AG08396 (cell line): ENCODE results near the gene ABCC6.
"Not testable (repeated sequence)": the region's sequence is repeated elsewhere in the genome, so short reads cannot be mapped to it uniquely, and the experiment has no call there.

ENCODE experiments used
- DNase-seq: peaks from one replicate; pipeline ENCODE4 v3.0.0; 2012; ENCODE audit warnings: low spot score, mixed read lengths

ABCC6 gene

DNA sequence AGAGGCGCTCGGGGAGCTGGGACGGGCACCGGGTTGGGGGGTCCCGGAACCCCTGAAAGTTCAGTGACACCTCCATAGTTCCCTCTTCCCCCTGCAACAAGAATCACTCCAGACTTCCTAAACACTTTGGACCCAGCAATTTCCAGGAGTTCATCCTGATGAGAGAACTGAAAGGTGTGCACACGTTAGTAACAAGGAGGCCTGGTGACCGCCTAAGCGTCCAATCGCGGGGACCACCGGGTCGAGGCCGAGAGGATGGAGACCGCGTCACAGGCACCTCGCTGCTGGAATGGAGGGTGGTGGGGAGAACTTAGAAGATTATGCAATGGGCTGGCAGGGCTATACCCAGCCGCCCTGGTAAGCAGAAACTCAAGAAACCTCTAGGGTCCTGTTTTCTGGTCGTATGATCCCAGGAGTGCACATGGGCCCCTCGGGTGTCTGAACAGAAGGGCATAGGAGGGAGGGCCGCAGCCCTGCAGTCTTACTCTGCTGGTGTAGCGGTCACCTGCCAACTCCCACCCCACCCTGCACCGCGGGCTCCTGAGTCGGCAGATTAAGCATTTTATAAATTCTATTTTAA lies 458 bp upstream of the ABCC6 start:
- DNase-seq: not testable (repeated sequence)

DNA sequence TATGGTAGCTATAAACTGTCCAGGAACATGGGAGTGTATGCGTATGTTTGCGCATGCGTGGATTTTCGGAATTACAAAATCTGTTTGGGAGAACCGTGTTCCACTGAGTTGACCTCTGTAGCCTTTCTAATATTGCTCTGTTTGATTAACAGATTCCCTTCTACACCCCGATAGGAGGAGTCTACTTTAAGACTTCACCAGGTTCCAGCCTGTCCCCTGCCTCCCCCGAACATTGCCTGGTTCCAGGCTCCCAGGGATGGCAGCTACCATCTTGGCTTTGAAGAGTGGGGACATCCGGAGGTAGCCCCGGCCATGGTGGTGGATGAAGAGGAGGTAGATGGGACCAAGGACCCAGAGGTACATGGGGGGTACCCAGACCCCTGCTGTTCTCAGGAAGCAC lies 1.9 kb downstream of the ABCC6 start:
- not testable (repeated sequence) for DNase-seq

DNA sequence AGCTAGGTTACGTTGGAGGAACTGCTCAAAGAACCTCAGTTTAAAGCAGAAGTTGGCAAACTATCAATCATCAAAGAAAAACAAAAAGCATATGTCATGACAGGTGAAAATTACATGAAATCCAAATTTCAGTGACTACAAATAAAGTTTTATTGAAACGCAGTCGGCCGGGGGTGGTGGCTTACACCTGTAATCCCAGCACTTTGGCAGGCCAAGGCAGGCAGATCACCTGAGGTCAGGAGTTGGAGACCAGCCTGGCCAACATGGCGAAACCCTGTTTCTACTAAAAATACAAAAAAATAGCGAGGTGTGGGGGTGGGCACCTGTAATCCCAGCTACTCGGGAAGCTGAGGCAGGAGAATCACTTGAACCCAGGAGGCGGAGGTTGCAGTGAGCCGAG lies 2.8 kb downstream of the ABCC6 start:
- not testable (repeated sequence) for DNase-seq

DNA sequence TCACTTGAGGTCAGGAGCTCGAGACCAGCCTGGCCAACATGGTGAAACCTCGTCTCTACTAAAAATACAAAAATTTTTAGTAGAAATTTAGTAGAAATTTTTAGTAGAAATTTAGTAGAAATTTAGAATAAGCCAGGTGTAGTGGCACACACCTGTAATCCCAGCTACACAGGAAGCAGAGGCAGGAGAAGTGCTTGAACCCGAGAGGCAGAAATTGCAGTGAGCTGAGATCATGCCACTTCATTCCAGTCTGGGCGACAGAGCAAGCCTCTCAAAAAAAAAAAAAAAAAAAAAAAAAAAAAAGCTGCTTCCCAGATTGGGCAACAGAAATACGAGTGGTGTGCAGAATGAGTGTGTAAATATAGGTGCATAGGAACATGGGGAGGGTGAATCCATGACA lies 4.5 kb downstream of the ABCC6 start:
- DNase-seq: not testable (repeated sequence)

DNA sequence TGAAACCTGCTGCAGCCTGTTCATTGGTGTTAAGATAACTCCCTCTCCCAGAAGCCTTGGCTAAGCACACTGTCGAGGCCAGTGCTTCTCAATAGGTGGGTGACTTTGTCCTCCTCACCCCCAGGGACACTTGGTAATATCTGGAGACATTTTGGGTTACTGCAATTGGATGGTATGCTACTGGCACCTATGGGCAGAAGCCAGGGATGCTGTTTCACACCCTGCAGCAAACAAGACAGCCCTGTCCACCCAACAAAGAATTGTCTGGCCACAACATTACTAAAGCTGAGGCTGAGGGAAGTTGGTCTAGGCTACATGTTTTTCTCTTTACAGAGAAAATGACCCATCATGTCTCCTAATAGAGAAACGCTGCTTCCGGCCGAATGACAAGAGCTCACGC lies 4.9 kb downstream of the ABCC6 start:
- DNase-seq: not testable (repeated sequence)

DNA sequence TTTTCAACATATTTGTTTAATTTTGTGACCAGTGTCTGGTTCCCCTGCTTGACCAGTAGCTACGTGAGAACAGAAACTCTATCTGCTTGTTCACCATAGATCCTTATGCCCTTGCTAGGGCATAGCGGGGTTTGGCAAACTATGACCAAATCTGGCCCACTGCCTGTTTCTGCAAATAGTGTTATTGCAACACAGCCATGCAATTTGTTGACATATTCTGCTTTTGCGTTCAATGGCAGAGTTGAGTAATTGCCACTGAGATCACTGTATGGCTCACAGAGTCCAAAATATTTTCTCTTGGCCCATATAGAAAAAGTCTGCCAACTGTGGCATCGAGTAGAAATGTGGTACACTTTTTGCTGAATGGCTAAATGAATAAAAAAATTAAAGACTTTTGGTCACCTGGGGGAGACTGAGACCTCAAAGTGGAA lies 9.4 kb downstream of the ABCC6 start:
- not testable (repeated sequence) for DNase-seq

DNA sequence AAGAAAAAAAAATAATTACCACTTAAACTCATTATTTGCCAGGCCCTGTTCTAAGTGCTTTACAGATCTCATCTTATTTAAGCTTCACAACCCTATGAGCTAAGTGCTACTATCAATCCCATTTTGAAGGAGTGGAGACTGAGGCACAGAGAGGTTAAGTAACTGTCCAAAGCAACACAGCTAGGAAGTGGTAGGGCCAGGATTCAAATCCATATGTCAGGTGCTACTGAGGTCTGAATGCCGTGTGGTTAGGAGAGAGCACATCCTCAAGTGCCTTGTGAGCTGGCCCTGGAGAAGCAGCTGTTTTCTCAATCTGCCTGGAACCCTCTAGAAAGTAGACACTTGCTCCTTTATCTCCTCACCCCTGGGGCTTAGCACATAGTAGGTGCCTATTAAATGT lies 11.9 kb downstream of the ABCC6 start:
- not testable (repeated sequence) for DNase-seq

DNA sequence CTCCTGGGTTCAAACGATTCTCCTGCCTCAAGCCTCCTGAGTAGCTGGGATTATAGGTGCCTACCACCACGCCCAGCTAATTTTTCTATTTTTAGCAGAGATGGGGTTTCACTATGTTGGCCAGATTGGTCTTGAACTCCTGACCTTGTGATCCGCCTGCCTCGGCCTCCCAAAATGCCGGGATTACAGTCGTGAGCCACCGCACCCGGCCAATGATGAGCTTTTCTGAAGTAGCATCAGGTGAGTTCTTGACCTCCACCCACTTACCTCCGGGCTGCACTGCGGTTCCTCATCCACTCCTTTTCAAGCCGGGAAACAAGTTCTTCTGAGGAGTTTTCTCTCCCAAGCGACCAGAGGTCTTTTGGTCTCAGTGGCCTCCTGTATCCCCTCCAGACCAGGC lies 14.8 kb downstream of the ABCC6 start:
- not testable (repeated sequence) for DNase-seq

DNA sequence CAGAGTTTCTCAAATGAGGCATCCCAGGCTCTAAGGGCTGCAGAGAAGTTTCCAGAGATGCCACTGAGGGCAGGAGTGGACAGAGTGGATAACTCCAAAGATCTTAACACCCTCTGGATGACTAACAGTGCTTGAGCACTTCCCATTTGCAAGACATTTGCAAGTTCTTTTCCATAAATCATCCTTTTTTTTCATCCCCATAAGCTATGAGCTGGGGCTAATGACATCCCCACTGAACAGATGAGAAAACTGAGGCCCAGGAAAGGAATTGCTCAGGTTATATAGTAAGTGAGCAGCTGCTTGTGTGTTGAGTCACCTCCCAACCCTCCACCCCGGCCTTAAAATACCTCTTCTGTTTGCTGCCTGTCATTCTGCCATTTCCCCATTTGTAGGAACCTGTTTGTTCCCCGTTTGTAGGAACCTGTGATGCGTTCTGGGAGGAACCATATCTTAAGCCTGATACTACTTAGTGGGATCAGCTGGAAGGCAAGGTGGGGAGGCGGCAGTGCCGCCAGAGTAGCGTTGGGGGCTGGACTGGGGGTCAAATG lies 15.4 kb downstream of the ABCC6 start:
- DNase-seq: not testable (repeated sequence)

DNA sequence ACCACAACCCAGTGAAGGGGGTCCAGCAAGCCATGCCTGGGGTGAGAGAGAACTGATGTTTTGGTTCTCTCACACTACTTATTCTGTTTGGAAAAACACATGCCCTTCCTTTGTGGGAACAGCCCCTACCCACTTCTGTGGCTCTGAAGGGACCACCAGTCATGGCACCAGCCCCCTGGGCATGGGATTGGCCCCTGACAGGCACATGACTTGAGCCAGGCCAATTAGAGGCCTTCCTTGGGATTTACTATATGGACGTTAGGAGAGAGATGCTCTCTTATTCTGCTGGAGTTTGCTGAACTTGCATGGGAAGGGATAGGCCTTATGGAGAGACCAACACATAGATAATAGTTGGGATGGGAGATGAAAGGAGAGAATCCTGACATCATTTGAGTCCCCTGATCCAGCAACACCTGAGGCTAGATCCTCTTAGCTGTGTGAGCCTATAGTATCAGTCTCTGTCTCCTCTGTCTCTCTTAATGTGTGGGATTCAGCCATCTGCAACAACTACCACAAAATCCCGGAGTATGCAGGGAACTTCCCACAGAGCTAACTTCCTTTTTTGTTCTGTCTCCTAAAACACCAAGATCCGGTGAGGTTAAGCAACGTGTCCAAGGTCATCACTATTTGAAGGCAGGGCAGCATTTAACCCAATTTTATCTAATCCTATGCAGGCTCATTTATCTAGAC lies 16.1 kb downstream of the ABCC6 start:
- DNase-seq: not testable (repeated sequence)

DNA sequence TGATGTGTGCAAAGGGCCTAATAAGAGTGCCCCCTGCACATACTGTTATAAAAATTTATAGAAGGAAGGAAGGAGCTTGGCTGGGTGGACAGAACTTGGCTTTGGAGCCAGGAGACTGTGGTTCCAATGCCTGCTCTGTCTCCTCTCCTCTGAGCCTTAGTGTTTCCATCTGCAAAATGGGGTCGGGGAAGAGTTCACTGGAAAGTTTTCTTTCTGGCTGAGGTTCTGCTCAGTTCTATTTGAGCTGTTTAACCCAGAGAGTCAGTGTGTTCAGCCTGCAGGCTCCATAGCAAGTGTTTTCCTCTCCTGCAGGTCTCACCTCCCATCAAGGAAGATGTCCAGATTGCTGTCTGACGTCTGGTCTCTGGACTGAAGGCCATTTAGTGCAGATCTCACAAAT lies 17.4 kb downstream of the ABCC6 start:
- DNase-seq: not testable (repeated sequence)

DNA sequence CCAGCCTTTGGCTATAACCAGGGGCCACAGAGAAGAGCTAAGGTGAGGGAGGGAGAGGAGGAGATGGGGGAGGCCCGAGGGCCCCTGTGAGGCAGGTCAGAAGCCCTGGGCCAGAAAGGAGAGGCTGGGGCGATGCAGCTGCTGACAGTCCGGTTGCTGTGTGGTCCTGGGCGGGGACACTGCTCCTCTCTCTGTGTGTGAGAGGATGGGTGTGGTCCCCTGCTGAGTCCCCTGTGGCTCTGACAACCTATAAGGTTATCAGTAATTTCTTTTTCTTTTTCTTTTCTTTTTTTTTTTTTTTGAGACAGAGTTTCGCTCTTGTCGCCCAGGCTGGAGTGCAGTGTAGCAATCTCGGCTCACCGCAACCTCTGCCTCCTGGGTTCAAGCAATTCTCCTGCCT lies 18.7 kb downstream of the ABCC6 start:
- DNase-seq: not testable (repeated sequence)

DNA sequence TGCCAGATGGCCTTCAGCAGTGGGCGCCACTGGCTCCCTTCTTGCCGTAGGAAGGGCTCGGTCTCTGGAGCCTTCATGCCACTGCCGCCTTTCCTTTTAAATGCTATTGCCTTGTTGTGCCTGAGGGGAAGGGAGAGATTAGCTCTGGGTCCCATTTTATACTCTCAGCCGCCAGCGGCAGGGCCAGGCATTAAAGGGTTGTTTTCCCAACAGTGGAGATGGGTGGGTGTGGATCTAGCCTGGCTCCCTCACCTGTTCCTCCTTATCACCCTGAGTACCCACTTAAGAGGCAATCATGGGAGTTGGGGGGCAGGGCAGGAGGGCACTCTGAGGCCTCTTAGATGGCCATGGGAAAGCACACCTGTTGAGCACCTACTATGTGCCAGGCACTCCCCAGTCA lies 19.8 kb downstream of the ABCC6 start:
- DNase-seq: not testable (repeated sequence)

DNA sequence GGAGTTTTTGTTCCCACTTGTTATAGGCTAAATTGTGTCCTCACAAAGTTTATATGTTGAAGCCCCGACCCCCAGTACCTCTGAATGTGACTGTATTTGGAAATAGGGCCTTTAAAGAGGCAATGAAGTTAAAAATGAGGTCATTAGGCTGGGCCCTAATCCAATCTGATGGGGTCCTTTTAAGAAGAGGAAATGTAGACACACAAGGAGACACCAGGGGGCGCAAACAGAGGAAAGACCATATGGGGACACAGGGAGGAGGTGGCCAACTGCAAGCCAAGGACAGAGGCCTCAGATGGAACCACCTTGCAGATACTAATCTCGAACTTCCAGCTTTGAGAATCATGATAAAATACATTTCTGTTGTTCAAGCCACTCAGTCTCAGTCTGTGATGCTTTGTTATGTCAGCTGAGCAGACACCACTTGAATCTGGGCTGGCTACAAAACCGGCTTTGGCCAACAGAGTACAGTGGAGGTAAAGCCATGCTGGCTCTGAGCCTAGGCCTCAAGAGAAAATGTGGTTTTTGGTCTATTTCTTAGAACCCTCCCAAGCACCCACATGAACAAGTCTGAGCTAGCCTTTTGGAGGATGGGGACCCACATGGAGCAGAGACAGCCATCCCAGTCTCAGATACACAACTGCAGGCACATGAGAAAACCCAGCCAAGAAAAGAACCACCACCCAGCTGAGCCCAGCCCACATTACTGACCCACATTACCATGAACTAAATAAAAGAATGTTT lies 20.7 kb downstream of the ABCC6 start:
- not testable (repeated sequence) for DNase-seq

DNA sequence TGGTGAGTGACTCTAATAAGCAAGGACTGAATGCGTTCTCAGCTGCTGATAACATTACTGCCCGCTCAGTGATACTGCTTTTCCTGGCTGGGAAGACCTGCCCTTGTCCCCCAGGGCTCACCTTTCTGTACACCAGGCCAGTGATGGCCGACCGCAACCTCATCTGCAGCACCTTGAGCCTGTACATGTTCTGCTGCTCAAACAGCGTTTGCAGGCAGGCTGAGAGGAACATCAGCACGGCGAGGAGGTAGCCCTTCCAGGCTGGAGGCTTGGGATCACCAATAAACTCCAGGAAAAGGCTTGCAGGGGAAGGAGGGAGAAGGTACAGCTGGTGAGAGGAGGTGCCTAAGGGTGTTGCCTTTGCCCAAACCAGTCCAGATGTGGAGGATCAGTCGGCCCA lies 21.4 kb downstream of the ABCC6 start:
- DNase-seq: not testable (repeated sequence)

DNA sequence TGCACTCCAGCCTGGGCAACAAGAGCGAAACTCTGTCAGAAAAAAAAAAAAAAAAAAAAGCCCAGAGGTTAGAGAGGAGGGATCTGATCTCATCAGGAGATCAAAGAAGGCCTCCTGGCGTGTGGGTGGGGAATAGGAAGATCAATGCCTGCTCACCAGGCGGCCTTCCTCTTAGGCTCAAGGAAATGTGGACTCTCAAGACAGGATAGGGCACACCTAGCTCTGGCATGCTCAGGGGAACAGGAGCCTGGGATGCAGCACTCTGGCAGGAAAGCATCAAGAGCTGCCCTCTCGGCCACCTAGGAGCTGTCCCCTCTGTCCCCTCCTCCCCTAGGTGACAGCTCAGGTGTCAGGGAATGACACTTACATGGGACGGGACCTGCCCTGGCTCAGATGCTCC lies 22.9 kb downstream of the ABCC6 start:
- not testable (repeated sequence) for DNase-seq

DNA sequence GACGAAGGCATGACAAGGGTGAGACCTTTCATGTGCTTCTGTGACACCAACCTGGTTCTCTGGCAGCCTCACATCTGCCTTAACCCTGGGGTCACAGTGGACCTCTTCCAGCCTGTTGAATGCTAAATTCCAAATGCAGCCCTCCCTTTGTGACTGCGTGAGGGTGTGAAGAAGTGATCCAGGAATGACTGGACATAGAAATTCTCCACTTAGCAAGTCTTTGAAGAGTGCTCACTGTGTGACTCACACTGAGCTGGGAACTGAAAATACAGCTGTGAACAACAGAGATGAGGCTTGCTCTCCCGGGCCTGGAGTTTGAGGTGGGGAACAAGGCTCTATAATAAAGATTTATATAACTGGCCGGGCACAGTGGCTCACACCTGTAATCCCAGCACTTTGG lies 23.9 kb downstream of the ABCC6 start:
- not testable (repeated sequence) for DNase-seq

DNA sequence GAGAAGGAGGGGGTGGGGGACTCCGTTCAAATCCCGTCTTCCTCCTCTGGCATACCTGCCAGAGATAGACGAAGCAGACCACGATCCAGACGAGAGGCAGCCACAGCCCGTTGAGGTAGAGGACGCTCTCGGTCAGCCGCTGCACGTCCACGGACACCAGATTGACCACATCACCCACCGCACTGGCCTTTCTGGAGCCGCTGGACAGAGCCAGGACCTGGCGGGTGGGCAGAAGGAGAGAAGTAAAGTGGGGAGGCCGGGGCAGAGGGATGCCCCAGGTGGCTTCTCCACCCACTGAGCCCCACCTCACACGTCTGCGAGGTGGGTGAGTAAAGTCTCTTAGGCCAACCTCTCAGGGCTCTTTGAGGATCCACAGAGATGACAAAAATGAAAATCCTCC lies 25.3 kb downstream of the ABCC6 start:
- DNase-seq: no peak

DNA sequence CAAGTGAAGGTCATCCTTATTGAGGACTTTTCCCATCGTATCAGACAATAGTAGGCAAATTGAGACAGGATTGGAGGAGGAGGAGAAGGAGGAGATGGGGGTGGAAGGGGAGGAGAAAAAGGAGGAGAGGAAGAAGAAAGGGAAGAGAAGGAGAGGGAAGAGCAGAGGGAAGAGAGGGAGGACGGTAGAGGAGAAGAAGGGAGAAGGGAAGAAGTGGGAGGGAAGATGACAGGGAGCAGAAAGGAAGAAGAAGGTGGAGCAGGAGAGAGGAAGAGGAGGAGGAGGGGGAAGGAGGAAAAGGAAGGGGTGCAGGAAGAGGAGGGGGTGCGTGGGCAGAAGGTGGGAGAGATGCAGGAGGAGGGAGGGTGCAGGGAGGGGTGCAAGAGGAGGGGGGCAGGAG lies 26.0 kb downstream of the ABCC6 start:
- no peak for DNase-seq

DNA sequence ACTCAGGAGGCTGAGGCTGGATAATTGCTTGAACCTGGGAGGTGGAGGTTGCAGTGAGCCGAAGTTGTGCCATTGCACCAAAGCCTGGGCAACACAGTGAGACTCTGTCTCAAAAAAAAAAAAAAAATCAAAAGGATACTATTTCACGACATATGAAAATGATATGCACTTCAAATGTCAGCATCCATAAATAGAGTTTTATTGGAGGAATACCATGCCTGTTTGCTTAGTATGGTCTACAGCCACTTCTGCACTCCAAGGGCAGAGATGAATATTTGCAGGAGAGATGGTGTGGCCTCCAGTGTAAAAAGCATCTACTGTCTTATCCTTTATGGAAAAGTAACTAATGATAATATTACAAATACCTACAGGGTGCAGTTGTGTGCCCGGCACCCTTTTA lies 27.2 kb downstream of the ABCC6 start:
- DNase-seq: no peak

DNA sequence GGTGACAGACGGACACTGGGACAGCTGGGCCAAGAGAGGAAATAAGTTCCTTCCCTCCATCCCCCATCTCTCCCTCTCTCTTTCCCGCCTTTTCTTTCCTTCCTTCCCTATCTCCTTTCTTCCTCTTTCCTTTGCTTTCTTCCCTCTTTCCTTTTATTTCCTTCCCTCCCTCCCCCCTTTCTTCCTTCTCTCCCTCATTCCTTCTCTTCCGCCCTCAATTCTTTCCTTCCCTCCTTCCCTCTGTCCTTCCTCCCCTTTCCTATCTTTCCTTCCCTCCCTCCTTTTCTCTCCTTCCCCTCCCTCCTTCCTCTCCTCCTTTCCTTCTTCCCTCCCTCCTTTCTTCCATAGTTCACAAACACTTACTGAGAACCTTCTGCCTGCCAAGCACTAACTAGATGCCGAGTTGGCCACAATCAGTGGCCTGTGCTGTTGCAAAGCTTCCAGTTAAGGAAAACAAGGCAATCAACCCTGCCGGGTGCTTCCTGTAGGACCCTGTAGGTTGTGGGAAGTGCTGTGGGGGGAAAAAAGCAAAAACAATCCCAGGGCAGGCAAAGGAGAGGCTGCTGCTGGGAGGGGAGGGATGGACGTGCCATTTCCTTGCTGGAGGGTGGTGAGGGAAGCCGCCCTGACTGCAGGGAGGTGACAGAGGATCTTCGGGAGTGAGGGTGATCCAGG lies 31.7 kb downstream of the ABCC6 start:
- DNase-seq: no peak

DNA sequence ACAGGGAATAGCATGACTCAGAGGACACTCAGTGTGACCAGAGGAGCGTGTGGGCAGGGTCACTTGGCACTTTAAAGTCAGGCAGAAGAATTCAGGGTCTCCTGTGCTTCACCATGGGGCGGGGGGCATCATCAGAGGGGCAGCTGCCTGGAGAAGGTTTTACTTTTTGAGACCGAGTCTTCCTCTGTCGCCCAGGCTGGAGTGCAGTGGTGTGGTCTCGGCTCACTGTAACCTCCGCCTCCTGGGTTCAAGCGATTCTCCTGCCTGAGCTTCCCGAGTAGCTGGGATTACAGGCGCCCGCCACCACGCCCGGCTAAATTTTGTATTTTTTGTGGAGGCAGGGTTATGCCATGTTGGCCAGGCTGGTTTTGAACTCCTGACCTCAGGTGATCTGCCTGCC lies 32.3 kb downstream of the ABCC6 start:
- not testable (repeated sequence) for DNase-seq
